ENCODE measurements around the gene IL34.
"Not testable (repeated sequence)": the region's sequence is repeated elsewhere in the genome, so short reads cannot be mapped to it uniquely, and the experiment has no call there.

IL34 gene

DNA sequence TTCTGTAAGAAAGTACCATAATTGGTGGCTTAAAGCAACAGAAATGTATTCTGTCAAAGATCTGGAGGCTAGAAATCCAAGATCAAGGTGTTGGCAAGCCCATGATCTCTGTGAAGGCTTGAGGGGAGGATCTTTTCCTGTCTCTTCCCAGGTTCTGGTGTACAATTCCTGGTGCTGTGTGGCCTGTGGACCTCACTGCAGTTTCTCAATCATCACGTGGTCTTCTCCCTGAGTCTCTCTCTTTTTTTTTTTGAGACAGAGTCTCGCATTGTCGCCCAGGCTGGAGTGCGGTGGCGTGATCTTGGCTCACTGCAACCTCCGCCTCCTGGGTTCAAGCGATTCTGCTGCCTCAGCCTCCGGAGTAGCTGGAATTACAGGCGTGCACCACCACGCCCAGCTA lies 12.7 kb upstream of the IL34 start:
- not testable (repeated sequence) for DNase-seq

DNA sequence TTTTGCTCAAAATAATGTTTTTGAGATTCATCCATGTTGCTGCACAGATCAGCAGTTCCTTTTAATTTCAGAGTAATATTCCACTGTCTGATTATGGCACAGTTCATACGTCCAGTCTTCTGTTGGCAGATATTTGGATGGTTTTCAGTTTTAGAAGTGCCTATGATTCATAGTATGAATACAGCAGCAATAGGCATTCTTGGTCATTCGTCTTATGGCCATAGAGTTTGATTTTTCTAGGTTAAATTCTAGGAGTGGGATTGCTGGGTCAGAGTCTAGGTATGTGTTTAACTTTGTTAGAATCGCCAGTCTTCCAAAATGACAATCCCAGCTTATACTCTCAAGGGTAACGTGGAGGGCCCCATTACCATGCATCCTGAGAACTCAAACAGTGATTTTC lies 11.5 kb upstream of the IL34 start:
- DNase-seq: no peak

DNA sequence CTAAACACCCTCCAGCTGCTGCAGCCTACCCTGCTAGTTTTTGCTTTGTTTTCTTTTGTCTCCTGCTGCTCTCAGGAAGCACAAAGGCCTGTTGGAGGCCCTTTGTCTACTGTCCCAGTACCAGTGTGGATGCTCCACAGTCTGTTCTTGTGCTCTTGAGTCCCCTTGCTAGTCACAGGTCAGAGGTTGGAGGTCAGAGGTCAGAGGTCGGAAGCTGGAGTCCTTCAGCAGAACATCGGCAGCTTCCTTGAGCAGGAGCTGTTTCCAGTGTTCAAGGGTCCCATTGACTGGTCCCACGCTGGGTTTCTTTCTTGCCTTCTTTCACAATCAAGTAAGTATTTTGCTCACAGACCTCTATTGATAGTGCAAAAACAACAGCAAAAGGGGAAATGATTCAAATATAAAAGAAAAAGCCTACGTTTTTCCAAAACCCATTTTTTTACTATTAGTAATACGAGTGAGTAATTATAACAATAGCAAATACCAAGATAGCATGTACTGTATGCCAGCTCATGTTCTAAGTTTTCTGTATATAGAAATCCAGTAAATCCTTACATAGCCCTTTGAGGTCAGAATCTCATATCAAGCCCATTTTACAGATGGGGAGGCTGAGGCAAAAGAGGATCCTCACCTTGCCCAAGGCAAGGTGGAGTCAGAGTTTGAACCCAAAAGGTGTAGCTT lies 10.9 kb upstream of the IL34 start:
- no peak for DNase-seq

DNA sequence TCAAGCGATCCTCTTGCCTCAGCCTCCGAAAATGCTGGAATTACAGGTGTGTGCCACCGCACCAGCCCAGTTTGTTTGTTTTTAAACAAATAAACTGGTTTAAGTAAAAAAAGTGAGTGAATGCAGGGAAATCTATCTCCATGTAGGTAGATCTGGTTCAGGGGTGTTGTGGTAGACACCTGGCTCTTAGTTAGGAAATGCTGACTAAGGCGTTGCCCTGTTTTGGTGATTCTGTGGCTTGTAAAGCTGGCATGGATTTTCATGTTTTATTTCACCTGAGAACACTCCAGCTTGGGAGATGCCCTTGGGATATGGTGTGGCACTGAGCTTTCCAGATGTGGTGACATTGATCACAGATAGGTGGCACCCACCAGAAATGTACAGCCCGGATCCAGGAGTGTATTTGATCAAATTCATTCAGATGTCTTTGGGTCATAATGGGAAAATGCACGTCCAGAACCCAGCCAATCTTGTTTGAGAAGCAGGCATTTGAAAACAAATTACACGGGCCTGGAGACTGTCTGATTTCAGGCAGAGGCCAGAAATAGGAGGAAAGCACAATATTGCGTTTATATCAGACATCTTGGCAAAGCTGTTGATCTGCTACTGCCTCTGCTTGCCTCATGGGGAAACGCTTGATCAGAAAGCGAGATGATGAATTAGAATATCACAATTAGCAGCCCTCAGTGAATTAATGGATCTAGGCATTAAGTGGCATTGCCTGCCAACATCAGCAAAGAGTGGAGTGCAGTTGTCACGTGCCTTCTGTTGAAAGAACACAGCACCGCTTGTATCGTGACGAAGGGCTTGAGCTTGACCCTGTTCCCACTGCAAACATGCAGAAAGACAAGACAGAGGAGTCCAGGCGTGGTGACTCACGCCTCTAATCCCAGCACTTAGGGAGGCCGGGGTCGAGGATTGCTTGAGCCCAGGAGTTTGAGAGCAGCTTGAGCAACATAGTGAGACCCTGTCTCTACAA lies 7.3 kb upstream of the IL34 start:
- no peak for DNase-seq

DNA sequence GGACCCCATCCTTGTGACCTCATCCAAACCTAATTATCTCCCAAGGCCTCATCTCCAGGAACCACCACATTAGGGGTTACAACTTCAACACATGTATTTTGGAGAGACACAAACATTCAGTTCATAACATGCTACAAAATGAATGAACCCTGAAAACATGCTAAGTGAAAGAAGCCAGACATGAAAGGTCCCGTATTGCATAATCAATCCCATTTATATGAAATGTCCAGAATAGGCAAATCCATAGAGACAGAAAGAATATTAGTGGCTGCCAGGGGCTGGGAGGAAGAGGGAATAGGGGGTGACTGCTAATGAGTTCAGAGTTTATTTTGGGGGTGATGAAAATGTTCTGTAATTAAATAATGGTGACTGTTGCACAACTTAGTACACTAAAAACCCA lies 3.7 kb upstream of the IL34 start:
- no peak for DNase-seq

DNA sequence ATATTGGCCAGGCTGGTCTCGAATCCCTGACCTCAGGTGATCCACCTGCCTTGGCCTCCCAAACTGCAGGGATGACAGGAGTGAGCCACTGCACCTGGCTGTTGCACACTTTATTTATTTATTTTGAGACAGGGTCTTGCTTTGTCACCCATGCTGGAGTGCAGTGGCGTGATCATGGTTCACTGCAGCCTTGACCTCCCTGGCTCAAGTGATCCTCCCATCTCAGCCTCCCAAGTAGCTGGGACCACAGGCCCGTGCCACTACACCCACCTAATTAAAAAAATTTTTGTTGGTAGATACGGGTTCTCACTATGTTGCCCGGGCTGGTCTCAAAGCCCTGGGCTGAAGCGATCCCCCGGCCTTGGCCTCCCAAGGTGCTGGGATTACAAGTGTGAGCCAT lies 3.1 kb upstream of the IL34 start:
- not testable (repeated sequence) for DNase-seq

DNA sequence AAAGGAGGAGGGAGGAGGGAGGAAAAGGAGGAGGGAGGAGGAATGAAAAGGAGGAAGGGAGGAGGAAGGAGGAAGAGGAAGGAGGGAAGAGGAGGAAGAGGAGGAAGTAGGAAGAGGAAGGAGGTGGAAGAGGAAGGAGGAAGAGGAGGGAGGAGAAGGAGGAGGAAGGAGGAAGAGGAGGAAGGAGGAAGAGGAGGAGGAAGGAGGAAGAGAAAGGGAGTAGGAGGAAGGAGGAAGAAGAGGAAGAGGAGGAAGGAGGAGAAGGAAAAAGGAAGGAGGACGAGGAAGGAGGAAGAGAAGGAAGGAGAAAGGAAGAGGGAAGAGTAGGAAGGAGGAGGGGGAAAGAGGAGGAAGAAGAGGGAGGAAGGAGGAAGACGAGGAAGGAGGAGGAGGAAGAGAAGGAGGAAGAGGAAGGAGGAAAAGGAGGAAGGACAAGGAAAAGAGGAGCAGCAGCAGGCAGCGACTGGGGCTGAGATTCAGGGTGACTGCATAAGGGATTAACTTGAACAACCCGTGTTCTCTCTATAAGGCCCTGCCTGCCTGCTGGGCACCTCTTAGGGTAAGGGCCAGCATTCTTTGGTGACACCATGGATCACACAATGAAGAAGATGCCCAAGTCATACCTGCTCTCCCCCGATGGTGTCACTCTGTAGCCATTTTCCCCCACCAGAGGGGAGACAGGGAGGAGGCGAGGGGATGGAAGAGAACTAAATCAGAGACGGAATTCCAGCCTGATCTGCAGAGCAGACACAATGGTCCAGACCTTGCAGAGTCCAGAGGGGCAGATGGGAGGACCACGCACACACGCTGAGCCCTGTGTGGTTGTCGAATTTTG lies 1.4 kb upstream of the IL34 start:
- DNase-seq: no peak

DNA sequence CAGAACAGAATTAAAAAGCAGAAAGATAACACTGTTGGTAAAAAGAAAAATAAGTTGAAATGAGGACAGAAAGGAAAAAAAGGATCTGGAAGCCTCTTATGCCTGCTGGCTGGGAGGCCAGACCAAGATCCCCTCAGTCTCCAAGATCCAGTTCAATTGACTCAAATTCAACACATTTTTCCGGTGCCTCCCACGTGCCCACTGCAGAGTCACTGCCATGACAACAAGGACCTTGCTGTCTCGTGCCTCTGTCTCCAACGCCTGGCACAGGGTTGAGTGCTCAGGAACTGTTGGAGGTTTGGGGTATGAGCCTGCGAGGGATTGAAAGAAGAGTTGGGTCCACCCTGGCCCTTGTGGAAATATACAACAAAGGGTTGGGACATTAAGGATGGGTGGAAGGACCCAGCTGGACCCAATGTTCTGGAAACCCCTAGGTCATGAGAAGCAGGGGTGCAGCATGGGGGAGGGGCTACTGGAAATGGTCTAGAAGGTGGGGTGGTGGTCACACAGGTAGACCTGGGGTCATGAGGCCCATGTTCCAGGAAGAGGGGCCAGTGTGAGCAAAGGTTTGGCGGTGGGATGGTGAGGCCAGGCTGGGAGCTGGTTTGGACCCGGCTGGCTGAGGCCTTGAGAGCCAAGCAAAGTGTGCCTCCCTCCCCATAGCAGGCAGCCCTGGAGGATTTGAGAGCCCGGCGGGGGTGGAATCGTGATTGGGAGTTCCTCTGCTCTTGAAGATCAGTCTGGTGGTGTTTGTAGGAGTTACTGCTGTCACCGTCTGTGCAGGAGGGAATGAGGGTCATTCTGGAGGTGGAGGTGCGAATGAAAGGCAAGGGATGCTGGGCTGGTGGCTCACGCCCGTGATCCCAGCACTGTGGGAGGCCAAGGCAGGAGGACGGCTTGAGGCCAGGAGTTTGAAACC lies 1.3 kb downstream of the IL34 start:
- no peak for DNase-seq

DNA sequence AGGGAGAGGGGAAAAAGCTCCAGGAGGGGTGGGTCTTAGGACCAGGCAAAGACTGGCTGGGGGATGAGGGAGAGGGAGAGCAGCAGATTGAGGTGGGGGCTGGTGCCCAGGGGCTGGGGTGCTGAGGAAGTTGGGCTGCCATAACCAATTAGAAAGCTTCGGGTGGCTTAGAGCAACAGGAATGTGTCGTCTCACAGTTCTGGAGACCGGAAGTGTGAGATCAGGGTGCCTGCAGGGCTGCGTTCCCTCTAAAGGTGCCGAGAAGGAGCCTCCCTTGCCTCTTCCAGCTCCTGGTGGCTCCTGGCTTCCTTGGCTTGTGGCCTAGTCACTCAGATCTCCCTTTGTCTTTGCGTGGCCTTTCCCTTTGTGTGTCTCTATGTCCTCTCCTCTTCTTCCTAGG lies 2.2 kb downstream of the IL34 start:
- no peak for DNase-seq

DNA sequence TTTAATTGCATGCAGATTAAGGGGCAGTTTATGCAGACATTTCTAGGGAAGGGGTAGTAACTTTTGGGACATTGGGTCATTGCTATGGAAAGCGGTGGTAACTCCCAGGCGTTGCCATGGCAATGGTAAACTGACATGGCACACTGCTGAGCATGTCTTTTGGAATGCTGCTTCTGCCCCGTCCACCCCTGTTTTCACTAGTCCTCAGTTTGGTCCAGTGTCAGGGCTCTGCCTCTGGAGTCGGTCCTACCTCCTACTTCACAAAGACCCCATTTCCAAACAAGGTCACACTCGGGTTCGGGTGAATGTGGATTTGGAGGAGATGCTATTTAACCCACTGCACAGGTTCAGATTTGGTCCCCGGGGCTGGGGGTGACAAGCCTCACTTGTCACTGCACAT lies 2.9 kb downstream of the IL34 start:
- DNase-seq: no peak

DNA sequence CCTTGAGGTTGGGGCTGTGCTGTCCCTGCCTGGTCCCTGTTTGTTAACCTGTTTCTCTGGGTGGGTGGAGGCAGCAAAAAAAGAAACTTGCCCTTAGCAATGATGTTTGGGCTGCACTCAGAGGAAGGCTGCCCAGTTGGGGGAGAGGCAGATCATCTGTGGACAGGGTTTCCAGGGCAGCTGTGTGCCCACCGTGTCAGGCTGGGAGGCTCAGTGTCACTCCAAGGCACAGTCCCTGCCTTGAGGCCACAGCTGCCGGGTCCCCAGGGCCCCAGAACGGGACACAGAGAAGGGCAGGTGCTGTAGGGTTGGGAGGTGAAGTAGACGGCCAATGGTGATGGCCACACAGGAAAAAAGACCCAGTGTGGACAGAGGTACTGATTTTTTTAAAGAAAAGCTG lies 3.9 kb downstream of the IL34 start:
- no peak for DNase-seq

DNA sequence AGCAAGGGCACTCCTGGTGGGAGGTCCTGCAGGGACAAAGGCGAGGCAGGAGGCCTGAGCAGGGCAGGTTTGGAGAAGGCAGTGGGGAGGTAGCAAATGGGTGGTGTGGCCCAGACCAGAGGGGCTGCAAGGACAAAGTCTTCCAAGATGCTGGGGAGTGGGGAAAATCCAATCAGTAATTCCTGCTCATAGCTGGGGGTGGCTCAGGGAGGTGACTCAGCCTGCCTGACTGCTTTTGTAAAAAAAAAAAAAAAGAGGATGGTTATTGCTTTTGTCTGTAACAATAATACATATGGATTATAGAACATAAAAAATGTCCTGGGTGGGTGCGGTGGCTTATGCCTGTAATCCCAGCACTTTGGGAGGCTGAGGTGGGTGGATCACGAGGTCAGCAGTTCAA lies 5.2 kb downstream of the IL34 start:
- no peak for DNase-seq

DNA sequence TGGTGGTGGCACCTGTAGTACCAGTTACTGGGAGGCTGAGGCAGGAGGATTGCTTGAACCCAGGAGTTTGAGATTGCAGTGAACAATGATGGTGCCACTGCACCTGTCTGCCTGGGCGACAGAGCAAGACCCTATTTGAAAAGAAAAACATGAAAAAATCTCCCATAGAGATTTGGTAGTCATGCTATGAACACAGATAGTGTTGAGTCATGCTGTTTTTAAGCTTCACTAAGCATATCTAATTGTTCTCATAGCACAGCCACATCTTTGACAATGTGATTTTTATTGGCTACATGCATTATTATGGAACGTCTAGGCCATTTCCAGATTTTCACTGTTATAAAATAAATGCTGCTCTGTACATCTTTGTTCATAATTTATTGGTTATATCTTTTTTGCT lies 6.0 kb downstream of the IL34 start:
- DNase-seq: no peak

DNA sequence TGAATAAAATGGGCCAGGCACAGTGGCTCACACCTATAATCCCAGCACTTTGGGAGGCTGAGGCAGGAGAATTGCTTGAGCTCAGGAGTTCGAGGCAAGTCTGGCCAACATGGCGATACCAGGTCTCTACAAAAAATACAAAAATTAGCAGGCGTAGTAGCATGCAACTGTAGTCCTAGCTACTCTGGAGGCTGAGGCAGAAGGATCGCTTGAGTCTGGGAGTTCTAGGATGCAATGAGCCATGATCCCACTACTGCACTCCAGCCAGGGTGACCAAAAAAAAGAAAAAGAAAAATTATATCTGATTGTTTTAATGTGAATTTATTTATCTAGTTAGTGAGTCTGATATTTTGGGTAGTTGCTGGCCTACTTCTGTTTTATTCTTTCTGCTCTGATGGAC lies 7.0 kb downstream of the IL34 start:
- no peak for DNase-seq

DNA sequence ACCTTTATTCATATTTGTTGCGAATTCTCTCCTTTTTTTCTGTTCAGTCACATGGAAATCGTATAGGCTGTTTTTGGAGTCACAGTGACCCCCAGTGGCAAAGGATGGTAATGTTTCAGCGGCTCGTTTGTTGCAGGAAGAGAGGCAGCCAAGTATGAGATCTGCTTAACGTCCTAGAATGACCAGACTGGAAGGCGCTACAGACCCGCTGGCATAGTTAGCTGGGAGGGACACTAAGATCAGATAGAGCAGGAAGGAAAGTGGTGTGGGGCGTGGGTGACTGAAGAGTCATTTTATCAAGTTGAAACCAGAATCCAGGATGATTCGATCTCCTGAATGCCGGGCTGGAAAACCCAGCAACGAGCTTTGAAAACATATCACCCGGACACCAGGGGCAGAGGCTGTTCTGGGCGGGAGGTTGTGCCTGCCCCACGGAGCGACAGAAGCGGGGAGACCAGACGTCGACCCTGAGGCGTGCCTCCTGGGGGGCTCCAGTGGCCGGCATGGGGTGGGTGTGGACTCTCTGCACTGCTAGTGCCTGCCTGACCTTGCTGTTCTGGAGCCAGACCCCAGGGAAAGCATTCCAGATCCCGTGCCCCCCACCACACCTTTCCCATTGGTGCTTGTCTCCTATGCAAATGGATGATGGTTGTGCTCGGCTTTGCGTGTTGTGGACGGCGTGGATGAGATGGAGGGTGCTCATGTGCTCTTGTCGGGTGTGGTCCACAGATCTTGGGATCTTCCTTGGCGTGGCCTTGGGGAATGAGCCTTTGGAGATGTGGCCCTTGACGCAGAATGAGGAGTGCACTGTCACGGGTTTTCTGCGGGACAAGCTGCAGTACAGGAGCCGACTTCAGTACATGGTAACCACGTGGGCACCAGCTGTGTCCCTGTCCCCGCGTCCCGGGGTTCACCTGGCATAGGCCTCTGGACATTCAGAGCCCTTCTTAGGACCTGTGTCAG lies 7.7 kb downstream of the IL34 start:
- DNase-seq: peak; percentile 81

DNA sequence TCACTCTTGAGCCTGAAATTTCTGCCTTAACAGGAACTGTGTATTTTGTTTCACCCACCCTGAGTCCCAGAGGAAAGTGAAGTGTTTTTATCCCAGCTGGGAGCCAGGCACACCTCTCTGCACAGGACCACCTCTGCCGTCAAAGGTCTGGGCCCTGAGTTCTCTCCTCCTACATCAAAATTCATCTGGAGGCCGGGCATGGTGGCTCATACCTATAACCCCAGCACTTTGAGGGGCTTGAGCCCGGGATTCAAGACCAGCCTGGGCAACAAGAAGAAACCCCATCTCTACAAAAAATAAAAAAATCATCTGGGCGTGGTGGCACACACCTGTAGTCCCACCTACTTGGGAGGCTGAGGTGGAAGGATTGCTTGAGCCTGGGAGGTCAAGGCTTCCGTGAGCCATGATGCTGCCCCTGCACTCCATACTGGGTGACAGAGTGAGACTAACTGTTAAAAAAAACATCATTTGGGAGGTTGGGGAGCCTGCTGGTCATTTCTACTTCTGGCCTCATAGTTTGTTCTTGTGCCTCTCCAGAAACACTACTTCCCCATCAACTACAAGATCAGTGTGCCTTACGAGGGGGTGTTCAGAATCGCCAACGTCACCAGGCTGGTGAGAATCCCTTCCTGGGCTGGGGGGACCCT lies 9.8 kb downstream of the IL34 start:
- no peak for DNase-seq

DNA sequence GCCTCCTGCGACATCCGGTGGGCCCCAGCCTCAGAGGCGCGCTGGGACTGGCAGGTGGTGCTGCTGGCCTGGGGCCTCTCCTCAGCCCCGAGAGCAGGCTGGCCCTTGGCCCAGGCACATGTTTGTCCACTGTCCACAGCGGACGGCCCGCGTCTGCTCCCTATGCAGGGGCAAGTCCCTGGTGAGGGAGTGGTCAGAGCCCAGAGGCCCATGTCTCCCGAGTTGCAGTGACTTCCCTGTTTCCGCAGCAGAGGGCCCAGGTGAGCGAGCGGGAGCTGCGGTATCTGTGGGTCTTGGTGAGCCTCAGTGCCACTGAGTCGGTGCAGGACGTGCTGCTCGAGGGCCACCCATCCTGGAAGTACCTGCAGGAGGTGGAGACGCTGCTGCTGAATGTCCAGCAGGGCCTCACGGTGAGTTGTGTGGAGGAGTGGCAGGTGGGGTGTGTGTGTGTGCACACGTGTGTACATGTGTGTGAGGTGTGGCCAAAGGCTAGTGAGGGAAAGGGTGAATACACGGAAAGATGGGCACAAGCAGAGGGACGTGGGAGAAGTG lies 10.4 kb downstream of the IL34 start:
- no peak for DNase-seq

DNA sequence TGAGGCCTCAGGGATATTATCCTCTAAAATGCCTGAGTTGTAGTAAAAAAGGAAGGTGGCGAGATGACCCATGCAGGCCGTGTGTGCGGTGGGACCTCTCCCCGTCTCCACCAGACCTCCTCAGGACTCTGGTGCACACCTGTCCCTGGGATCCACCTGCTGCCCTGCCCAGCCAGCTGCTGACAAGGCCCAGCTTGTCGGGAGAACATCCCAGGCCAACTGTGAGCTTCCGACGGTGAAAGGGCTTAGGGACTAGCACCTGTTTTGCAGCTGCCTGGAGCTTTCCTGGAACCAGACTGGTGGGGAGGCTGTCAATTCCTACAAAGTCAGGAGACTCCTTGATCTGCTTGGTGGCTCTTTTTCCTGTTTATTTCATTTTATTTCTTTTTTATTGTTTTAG lies 11.6 kb downstream of the IL34 start:
- no peak for DNase-seq

DNA sequence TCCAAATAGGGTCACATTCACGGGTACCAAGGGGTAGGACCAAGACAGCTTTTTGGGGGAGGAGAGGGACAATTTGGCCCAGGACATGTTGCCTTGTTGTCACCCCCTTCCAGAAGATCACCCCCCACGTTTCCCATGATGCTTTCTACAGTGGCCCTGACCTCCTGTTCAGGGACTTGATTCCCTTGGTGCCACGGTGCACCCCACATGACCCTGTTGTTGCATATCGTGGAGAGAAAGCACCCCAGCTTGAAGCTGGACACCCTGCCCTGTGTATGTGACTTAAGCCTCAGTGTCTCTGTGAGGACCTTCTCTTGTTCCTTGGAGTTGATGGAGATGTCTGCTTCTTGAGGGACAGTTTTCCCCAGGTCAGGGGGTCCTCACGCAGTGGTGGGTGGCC lies 12.6 kb downstream of the IL34 start:
- no peak for DNase-seq

DNA sequence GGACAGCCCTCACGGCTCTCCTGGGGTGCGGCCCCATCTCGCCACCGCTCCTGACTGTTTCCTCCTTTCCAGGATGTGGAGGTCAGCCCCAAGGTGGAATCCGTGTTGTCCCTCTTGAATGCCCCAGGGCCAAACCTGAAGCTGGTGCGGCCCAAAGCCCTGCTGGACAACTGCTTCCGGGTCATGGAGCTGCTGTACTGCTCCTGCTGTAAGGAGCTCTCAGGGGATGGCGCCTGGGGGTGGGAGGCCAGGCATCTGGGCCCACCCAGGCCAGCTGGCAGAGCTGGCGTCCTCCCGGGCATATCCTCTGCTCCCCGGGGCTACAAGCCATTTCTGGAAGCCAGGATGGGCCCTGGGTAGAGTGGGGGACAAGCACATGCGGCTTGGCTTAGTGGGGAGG lies 13.2 kb downstream of the IL34 start:
- DNase-seq: no peak

Data from activated CD4-positive, CD25-positive, alpha-beta regulatory T cell treated with anti-CD3 and anti-CD28 coated beads, Interleukin-2, amount 50 U/mL, for 72 hours (primary cell).